ENCODE results near the gene ALDH1L1. TPM values are rescaled to one million over a fixed set of nuclear protein-coding genes. Genes with fewer than 3 reads are reported as not detected.
A peak's percentile ranks its signal among the peaks of the same experiment; 100 is the strongest.
"Not testable (repeated sequence)": the region's sequence is repeated elsewhere in the genome, so short reads cannot be mapped to it uniquely, and the experiment has no call there.

The ALDH1L1 gene
- total and polyA plus RNA-seq, 2 experiments from 2014 or later = 1.0 to 1.3 TPM

GRCh38 chr3:126096274-126096673 is 84.1 kb downstream of the ALDH1L1 start:
- Mint-ChIP-seq H3K9me3 (peaks cover 66% of the 10 kb centered on the region), H3K36me3 (ENCODE audit: low read depth) (peaks cover 38% of the 10 kb centered on the region)

DNA sequence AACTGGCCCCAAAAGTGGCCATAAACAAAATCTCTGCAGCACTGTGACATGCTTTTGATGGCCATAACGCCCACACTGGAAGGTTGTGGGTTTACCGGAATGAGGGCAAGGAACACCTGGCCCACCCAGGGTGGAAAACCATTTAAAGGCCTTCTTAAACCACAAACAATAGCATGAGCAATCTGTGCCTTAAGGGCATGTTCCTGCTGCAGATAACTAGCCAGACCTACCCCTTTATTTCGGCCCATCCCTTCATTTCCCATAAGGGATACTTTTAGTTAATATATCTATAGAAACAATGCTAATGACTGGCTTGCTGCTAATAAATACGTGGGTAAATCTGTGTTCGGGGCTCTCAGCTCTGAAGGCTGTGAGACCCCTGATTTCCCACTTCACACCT is 88.3 kb downstream of the ALDH1L1 start:
- H4K20me1 ChIP-seq (replicated peaks; ENCODE audit: insufficient read depth); H3K4me3 ChIP-seq; H3K4me3 Mint-ChIP-seq; H3K4me1 Mint-ChIP-seq; DNase-seq (ENCODE audit: low spot score); H3K9me2 ChIP-seq (ENCODE audit: insufficient read depth); H3K27ac ChIP-seq (ENCODE audit: low read depth); H3K27me3 ChIP-seq (ENCODE audit: insufficient read depth); H3K4me2 ChIP-seq; H3K27ac Mint-ChIP-seq; H3F3A ChIP-seq (replicated peaks; ENCODE audit: low read depth); ATAC-seq; H3K27me3 Mint-ChIP-seq (ENCODE audit: insufficient read depth, low read depth, poor library complexity); H3K36me3 ChIP-seq (ENCODE audit: insufficient read depth); H3K79me2 ChIP-seq (replicated peaks; ENCODE audit: insufficient read depth); H2AFZ ChIP-seq; H3K4me1 ChIP-seq (ENCODE audit: insufficient read depth): not testable (repeated sequence)
- peaks cover 89% of the 10 kb centered on the region for H3K9me3 Mint-ChIP-seq
- peaks cover 51% of the 10 kb centered on the region for H3K36me3 Mint-ChIP-seq (ENCODE audit: low read depth)

More at GRCh38 chr3:126096274-126096673, 84.1 kb downstream of the ALDH1L1 start:
- not testable (repeated sequence) for H4K20me1 ChIP-seq (replicated peaks; ENCODE audit: insufficient read depth); H3K27me3 ChIP-seq (ENCODE audit: insufficient read depth); H3K4me2 ChIP-seq; H3K36me3 ChIP-seq (ENCODE audit: insufficient read depth); H3K4me3 ChIP-seq; H3F3A ChIP-seq (replicated peaks; ENCODE audit: low read depth); H3K4me1 Mint-ChIP-seq; H3K9me2 ChIP-seq (ENCODE audit: insufficient read depth); H3K4me1 ChIP-seq (ENCODE audit: insufficient read depth); DNase-seq (ENCODE audit: low spot score); H3K27ac Mint-ChIP-seq; H3K27ac ChIP-seq (ENCODE audit: low read depth); H3K4me3 Mint-ChIP-seq; H3K27me3 Mint-ChIP-seq (ENCODE audit: insufficient read depth, low read depth, poor library complexity); H2AFZ ChIP-seq; ATAC-seq; H3K79me2 ChIP-seq (replicated peaks; ENCODE audit: insufficient read depth)

DNA sequence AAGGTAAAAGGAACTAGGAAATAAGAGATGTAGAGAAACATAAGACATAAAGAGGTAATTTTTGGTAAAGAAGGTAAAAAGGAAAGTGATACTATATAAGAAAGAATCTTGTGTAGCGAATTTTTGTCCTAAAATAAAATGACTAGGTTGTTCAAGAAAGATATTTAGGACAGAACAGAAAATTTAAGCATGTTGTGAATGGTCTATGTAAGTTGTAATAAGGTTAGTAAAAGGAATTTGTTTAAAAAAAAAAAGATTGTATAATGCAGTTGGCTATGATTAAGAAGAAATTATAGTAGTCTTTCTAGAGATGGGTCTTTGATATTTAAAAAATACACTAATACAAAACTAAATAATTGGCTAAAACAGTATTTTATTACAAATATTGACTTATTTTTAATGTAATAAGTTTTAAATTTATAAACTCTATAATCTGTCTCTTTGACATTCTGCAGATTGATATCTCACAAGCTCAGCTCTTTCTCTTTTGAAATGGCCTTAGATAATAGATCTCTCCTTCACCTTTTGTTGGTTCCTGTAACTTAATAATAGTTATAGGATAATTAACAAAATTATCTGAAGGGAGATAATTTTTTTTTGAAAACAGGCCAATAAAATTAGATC is 92.7 kb downstream of the ALDH1L1 start:
- H3K27ac Mint-ChIP-seq = no peak overlapping the region
- no peak for ATAC-seq

More for the DNA sequence above, 92.7 kb downstream of the ALDH1L1 start:
- Histone ChIP-seq H3K4me2 (no peak overlapping the region), H3K27me3 (ENCODE audit: insufficient read depth) (no peaks in the 10 kb centered on the region), H3K36me3 (ENCODE audit: insufficient read depth) (0 out of 2 replicates have a peak, but pooled peaks cover 9% of the 10 kb centered on the region), H3K4me3 (no peak overlapping the region), H3K27ac (ENCODE audit: low read depth) (no peak overlapping the region), H3K4me1 (ENCODE audit: insufficient read depth) (0 out of 2 replicates have a peak, but pooled peaks cover 5% of the 10 kb centered on the region), H4K20me1 (replicated peaks; ENCODE audit: insufficient read depth) (no peaks in the 10 kb centered on the region), H2AFZ (no peak overlapping the region), H3K79me2 (replicated peaks; ENCODE audit: insufficient read depth) (no peaks in the 10 kb centered on the region), H3K9me2 (ENCODE audit: insufficient read depth) (no peaks in the 10 kb centered on the region), H3F3A (replicated peaks; ENCODE audit: low read depth) (no peaks in the 10 kb centered on the region)
- Mint-ChIP-seq H3K4me3 (no peak overlapping the region), H3K9me3 (peaks cover 74% of the 10 kb centered on the region), H3K36me3 (ENCODE audit: low read depth) (peaks cover 43% of the 10 kb centered on the region), H3K4me1 (peaks cover 5% of the 10 kb centered on the region), H3K27me3 (ENCODE audit: insufficient read depth, low read depth, poor library complexity) (no peaks in the 10 kb centered on the region)
- peak; percentile 56 for DNase-seq (ENCODE audit: low spot score)
- TF ChIP-seq CREB1 (CRISPR knock-in tag; IDR thresholded peaks at IDR 0.05; ENCODE audit: low read depth) (no peak), ZNF331 (CRISPR knock-in tag; IDR thresholded peaks at IDR 0.05; ENCODE audit: low read depth) (no peak), CTCF (conservative IDR thresholded peaks at IDR 0.05; ENCODE audit: low read depth in 2 of 2) (no peak), STAT1 (IDR thresholded peaks at IDR 0.05; ENCODE audit: unreplicated experiment) (no peak), EZH2phosphoT487 (IDR thresholded peaks at IDR 0.05; ENCODE audit: unreplicated experiment) (no peak), ZNF114 (CRISPR knock-in tag; IDR thresholded peaks at IDR 0.05) (no peak), EZH2 (IDR thresholded peaks at IDR 0.05; ENCODE audit: low read depth, unreplicated experiment) (no peak), JUNB (IDR thresholded peaks at IDR 0.05; ENCODE audit: unreplicated experiment) (no peak), NANOG (IDR thresholded peaks at IDR 0.05; ENCODE audit: borderline replicate concordance) (no peak)
- TF ChIP-seq, protein P1, sequence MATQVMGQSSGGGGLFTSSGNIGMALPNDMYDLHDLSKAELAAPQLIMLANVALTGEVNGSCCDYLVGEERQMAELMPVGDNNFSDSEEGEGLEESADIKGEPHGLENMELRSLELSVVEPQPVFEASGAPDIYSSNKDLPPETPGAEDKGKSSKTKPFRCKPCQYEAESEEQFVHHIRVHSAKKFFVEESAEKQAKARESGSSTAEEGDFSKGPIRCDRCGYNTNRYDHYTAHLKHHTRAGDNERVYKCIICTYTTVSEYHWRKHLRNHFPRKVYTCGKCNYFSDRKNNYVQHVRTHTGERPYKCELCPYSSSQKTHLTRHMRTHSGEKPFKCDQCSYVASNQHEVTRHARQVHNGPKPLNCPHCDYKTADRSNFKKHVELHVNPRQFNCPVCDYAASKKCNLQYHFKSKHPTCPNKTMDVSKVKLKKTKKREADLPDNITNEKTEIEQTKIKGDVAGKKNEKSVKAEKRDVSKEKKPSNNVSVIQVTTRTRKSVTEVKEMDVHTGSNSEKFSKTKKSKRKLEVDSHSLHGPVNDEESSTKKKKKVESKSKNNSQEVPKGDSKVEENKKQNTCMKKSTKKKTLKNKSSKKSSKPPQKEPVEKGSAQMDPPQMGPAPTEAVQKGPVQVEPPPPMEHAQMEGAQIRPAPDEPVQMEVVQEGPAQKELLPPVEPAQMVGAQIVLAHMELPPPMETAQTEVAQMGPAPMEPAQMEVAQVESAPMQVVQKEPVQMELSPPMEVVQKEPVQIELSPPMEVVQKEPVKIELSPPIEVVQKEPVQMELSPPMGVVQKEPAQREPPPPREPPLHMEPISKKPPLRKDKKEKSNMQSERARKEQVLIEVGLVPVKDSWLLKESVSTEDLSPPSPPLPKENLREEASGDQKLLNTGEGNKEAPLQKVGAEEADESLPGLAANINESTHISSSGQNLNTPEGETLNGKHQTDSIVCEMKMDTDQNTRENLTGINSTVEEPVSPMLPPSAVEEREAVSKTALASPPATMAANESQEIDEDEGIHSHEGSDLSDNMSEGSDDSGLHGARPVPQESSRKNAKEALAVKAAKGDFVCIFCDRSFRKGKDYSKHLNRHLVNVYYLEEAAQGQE (IDR thresholded peaks at IDR 0.05; ENCODE audit: unreplicated experiment) = no peak
- TF ChIP-seq, protein P2, sequence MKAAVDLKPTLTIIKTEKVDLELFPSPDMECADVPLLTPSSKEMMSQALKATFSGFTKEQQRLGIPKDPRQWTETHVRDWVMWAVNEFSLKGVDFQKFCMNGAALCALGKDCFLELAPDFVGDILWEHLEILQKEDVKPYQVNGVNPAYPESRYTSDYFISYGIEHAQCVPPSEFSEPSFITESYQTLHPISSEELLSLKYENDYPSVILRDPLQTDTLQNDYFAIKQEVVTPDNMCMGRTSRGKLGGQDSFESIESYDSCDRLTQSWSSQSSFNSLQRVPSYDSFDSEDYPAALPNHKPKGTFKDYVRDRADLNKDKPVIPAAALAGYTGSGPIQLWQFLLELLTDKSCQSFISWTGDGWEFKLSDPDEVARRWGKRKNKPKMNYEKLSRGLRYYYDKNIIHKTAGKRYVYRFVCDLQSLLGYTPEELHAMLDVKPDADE (IDR thresholded peaks at IDR 0.05) = no peak
